ENCODE measurements around the gene GPBAR1. TPM values are rescaled to one million over a fixed set of nuclear protein-coding genes. Genes with fewer than 3 reads are reported as not detected.

GPBAR1 gene
- total RNA-seq, 1 donor from 2014 or later = 1.0 TPM

DNA sequence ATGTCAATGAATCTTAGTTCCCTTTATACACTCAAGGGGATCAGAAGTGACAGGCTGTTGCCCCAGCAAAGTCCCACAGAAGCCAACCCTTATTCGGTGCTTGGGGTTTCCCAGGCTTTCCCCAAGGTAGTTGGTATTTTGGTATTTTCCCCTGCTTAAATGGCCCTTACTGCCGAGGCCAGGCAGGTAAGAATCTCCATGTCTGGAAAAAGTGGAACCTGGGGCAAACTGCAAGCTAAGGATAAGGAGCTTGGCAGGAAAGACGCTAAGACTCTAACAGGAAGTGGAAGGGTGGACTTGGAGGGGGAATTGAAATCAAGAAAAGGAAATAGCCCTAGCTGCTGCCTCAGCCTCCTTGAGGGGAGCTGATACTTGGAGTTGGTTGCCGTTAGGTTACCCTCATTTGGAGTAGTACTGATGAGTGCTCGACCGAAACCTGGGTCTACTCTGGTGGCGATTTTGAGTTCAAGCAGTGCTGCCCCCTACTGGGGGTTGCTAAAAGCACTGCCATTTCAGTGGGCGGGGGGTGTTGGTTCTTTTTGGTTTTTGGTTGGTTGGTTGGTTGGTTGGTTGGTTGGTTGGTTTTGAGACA is 3.3 kb upstream of the GPBAR1 start:
- H3K36me3 ChIP-seq (ENCODE audit: control insufficient read depth in 3 of 3, insufficient read depth in 3 of 3, low read length in 3 of 3) = peaks cover 22 to 34% (median 31%) of the 10 kb centered on the region in 3 donors
- H3K9ac ChIP-seq (ENCODE audit: low read depth in 1 of 3, low read length in 3 of 3) = no peak overlapping the region
- H3K27me3 ChIP-seq (ENCODE audit: control insufficient read depth in 3 of 3, insufficient read depth in 3 of 3, low read length in 3 of 3) = no peaks in the 10 kb centered on the region
- peaks cover 40 to 67% (median 57%) of the 10 kb centered on the region in 3 donors for H3K4me1 ChIP-seq (ENCODE audit: control insufficient read depth in 3 of 3, insufficient read depth in 3 of 3, low read length in 3 of 3)
- no peak overlapping the region for H3K4me3 ChIP-seq (ENCODE audit: low read length in 3 of 3)
- H3K27ac ChIP-seq (ENCODE audit: low read depth, low read length) = peak overlapping the region; percentile 46
- no peaks in the 10 kb centered on the region for H3K9me3 ChIP-seq (ENCODE audit: control insufficient read depth in 3 of 3, low read length in 3 of 3)

DNA sequence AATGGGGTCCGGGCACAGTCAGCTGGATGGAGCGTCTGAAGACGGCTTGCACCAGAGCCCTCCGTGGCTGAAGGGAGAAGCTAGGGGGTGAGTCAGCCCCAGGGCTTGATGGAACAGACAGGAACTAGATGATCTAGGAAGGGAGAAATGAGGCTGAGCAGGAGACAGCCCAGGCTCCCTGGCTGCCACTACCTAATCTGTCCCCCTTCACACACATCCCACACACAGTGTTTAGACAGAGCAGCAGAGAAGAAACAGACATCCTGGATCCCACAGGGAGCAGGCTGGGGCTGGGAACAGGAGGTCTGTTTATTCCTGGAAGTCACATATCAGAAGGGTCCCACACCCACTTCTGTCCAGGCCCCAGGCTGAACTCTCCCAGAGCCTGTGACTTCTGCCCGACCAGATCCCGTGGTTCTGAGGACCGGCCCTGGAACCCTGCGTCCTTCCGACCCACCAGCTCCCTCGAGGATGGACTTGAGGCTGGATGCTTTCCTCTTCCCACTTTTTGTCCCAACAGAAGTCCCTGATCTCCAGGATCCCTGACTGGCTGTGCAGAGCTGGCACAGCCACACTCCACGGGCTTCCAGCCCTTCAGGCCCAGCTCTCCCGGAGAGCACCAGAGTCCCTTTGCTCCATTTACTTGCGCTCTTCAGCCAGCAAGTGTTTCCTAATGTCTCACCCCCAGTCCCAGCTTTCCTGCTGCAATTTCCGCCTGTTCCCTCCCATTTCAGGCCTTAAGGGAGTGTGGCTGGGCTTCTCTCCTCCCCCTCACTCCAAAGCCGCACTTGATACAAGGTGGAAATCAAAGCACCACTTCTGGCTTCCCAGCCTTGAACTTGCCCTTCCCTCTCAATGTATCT is 1.5 kb upstream of the GPBAR1 start:
- H3K36me3 ChIP-seq (ENCODE audit: control insufficient read depth in 3 of 3, insufficient read depth in 3 of 3, low read length in 3 of 3) = peaks cover 16 to 26% (median 22%) of the 10 kb centered on the region in 3 donors
- H3K4me3 ChIP-seq (ENCODE audit: low read length in 3 of 3) = peak overlapping the region in 1 of 3 donors; percentile 23
- no peaks in the 10 kb centered on the region for H3K9me3 ChIP-seq (ENCODE audit: control insufficient read depth in 3 of 3, low read length in 3 of 3)
- H3K9ac ChIP-seq (ENCODE audit: low read depth in 1 of 3, low read length in 3 of 3) = peak overlapping the region; percentile 40 to 54 (median 43)
- peak overlapping the region; percentile 80 for H3K27ac ChIP-seq (ENCODE audit: low read depth, low read length)
- H3K27me3 ChIP-seq (ENCODE audit: control insufficient read depth in 3 of 3, insufficient read depth in 3 of 3, low read length in 3 of 3) = no peaks in the 10 kb centered on the region
- peaks cover 22 to 61% (median 43%) of the 10 kb centered on the region in 3 donors for H3K4me1 ChIP-seq (ENCODE audit: control insufficient read depth in 3 of 3, insufficient read depth in 3 of 3, low read length in 3 of 3)

DNA sequence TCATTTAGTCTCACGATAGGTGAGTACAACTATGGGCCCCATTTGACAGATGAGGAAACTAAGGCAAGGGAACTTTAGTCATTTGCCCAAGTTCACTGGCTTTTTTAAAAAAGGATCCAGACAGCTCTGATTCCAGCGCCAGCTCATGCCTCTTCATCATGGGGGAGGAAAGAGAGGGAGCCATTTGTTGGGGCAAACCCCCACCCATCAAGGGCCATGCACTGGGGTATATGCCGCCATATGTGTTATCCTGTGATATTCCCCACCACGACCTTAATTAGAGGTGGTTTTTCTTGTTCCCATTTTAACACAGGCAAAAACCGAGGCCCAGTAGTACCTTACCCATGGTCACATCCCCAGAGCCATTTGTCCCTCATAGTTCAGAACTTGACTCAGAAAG is 649 bp upstream of the GPBAR1 start:
- H3K4me1 ChIP-seq (ENCODE audit: control insufficient read depth in 3 of 3, insufficient read depth in 3 of 3, low read length in 3 of 3) = peaks cover 22 to 55% (median 39%) of the 10 kb centered on the region in 3 donors

GRCh38 chr2:218261423-218262236 is 815 bp downstream of the GPBAR1 start:
- Histone ChIP-seq H3K4me3 (ENCODE audit: low read length in 3 of 3) (no peak overlapping the region), H3K27ac (ENCODE audit: low read depth, low read length) (peak overlapping the region; percentile 2), H3K27me3 (ENCODE audit: control insufficient read depth in 3 of 3, insufficient read depth in 3 of 3, low read length in 3 of 3) (no peaks in the 10 kb centered on the region), H3K36me3 (ENCODE audit: control insufficient read depth in 3 of 3, insufficient read depth in 3 of 3, low read length in 3 of 3) (peaks cover 29 to 36% (median 29%) of the 10 kb centered on the region in 3 donors), H3K4me1 (ENCODE audit: control insufficient read depth in 3 of 3, insufficient read depth in 3 of 3, low read length in 3 of 3) (peaks cover 22 to 55% (median 39%) of the 10 kb centered on the region in 3 donors), H3K9me3 (ENCODE audit: control insufficient read depth in 3 of 3, low read length in 3 of 3) (no peaks in the 10 kb centered on the region), H3K9ac (ENCODE audit: low read depth in 1 of 3, low read length in 3 of 3) (peak overlapping the region in 2 of 3 donors; percentile 16 to 43)

More for the DNA sequence above, 649 bp upstream of the GPBAR1 start:
- no peak overlapping the region for H3K4me3 ChIP-seq (ENCODE audit: low read length in 3 of 3)
- H3K27ac ChIP-seq (ENCODE audit: low read depth, low read length) = peak overlapping the region; percentile 80
- H3K27me3 ChIP-seq (ENCODE audit: control insufficient read depth in 3 of 3, insufficient read depth in 3 of 3, low read length in 3 of 3) = no peaks in the 10 kb centered on the region
- H3K9me3 ChIP-seq (ENCODE audit: control insufficient read depth in 3 of 3, low read length in 3 of 3) = no peaks in the 10 kb centered on the region
- H3K9ac ChIP-seq (ENCODE audit: low read depth in 1 of 3, low read length in 3 of 3) = no peak overlapping the region
- peaks cover 21 to 26% (median 22%) of the 10 kb centered on the region in 3 donors for H3K36me3 ChIP-seq (ENCODE audit: control insufficient read depth in 3 of 3, insufficient read depth in 3 of 3, low read length in 3 of 3)

DNA sequence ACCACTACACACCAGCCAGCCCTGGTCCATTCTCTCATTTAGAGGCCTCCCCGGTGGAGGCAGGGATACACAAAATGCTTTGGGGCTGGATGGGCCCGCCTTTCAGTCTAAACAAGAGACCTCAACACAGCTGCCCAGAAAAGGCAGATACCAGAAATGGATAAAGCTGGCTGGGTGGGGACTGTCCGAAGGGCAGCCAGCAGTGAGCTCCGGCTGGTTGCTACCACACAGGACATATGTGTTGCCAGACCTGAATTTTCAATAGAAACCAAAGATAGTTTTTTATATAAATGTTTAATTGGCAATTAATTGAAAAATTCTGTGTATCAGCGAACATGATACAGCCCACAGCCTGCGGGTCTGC is 1.4 kb downstream of the GPBAR1 start:
- Histone ChIP-seq H3K27ac (ENCODE audit: low read depth, low read length) (no peak overlapping the region), H3K4me3 (ENCODE audit: low read length in 3 of 3) (no peak overlapping the region), H3K27me3 (ENCODE audit: control insufficient read depth in 3 of 3, insufficient read depth in 3 of 3, low read length in 3 of 3) (no peaks in the 10 kb centered on the region), H3K9me3 (ENCODE audit: control insufficient read depth in 3 of 3, low read length in 3 of 3) (no peaks in the 10 kb centered on the region), H3K4me1 (ENCODE audit: control insufficient read depth in 3 of 3, insufficient read depth in 3 of 3, low read length in 3 of 3) (peaks cover 22 to 54% (median 39%) of the 10 kb centered on the region in 3 donors), H3K9ac (ENCODE audit: low read depth in 1 of 3, low read length in 3 of 3) (no peak overlapping the region), H3K36me3 (ENCODE audit: control insufficient read depth in 3 of 3, insufficient read depth in 3 of 3, low read length in 3 of 3) (peaks cover 33 to 41% (median 35%) of the 10 kb centered on the region in 3 donors)

DNA sequence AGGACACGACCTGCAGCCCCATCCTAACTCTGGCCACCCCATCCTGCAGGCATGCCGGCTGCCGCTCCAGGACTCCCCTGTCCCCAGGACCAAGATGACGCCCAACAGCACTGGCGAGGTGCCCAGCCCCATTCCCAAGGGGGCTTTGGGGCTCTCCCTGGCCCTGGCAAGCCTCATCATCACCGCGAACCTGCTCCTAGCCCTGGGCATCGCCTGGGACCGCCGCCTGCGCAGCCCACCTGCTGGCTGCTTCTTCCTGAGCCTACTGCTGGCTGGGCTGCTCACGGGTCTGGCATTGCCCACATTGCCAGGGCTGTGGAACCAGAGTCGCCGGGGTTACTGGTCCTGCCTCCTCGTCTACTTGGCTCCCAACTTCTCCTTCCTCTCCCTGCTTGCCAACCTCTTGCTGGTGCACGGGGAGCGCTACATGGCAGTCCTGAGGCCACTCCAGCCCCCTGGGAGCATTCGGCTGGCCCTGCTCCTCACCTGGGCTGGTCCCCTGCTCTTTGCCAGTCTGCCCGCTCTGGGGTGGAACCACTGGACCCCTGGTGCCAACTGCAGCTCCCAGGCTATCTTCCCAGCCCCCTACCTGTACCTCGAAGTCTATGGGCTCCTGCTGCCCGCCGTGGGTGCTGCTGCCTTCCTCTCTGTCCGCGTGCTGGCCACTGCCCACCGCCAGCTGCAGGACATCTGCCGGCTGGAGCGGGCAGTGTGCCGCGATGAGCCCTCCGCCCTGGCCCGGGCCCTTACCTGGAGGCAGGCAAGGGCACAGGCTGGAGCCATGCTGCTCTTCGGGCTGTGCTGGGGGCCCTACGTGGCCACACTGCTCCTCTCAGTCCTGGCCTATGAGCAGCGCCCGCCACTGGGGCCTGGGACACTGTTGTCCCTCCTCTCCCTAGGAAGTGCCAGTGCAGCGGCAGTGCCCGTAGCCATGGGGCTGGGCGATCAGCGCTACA is 2.1 kb downstream of the GPBAR1 start:
- no peak overlapping the region for H3K27ac ChIP-seq (ENCODE audit: low read depth, low read length)
- no peak overlapping the region for H3K4me3 ChIP-seq (ENCODE audit: low read length in 3 of 3)
- H3K9ac ChIP-seq (ENCODE audit: low read depth in 1 of 3, low read length in 3 of 3) = no peak overlapping the region
- no peaks in the 10 kb centered on the region for H3K9me3 ChIP-seq (ENCODE audit: control insufficient read depth in 3 of 3, low read length in 3 of 3)
- peaks cover 22 to 55% (median 37%) of the 10 kb centered on the region in 3 donors for H3K4me1 ChIP-seq (ENCODE audit: control insufficient read depth in 3 of 3, insufficient read depth in 3 of 3, low read length in 3 of 3)
- peaks cover 38 to 48% (median 39%) of the 10 kb centered on the region in 3 donors for H3K36me3 ChIP-seq (ENCODE audit: control insufficient read depth in 3 of 3, insufficient read depth in 3 of 3, low read length in 3 of 3)
- no peaks in the 10 kb centered on the region for H3K27me3 ChIP-seq (ENCODE audit: control insufficient read depth in 3 of 3, insufficient read depth in 3 of 3, low read length in 3 of 3)

DNA sequence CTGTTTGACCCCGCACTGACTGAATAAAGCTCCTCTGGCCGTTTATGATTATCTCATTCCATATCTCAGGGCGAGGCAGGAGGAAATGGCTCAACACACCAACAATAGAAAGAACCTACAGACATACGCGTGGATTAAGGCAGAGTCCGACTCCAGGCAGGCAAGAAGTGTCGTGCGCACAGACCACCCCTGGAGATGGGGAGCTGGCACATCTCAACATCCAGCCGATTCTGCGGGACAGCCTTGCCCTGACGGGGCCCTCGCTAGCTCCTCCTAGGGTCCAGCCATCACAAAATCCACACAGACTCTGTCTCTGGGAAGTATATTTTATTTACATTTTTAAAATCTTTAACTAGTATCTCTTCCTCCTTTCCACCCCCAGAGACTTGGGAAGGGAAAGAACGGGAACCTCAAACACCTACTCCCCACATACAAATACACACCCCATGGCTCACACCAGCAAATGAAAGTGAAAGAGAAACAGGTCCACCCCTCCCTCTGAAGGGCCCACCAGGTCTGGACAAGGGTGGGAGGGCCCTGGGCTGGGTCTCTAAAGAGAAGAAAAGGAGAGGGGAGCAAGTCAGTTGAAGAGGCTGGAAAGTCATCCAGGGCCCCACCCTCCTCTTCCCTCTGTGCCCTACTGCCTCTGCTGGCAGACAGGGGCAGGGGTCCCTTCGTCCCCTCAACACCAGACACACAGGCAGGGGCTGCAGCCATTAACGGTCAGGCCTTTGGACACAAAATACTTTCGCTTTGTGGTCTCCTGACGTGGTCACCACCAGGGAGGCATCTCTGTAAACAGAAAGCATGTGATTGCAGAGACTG is 3.2 kb downstream of the GPBAR1 start:
- Histone ChIP-seq H3K27me3 (ENCODE audit: control insufficient read depth in 3 of 3, insufficient read depth in 3 of 3, low read length in 3 of 3) (no peaks in the 10 kb centered on the region), H3K4me1 (ENCODE audit: control insufficient read depth in 3 of 3, insufficient read depth in 3 of 3, low read length in 3 of 3) (peaks cover 17 to 51% (median 32%) of the 10 kb centered on the region in 3 donors), H3K9ac (ENCODE audit: low read depth in 1 of 3, low read length in 3 of 3) (no peak overlapping the region), H3K4me3 (ENCODE audit: low read length in 3 of 3) (no peak overlapping the region), H3K9me3 (ENCODE audit: control insufficient read depth in 3 of 3, low read length in 3 of 3) (no peaks in the 10 kb centered on the region), H3K36me3 (ENCODE audit: control insufficient read depth in 3 of 3, insufficient read depth in 3 of 3, low read length in 3 of 3) (peaks cover 38 to 48% (median 39%) of the 10 kb centered on the region in 3 donors), H3K27ac (ENCODE audit: low read depth, low read length) (no peak overlapping the region)

- no peak overlapping the region for H3K27ac ChIP-seq (ENCODE audit: low read depth, low read length)
- no peak overlapping the region for H3K4me3 ChIP-seq (ENCODE audit: low read length in 3 of 3)
- no peak overlapping the region for H3K9ac ChIP-seq (ENCODE audit: low read depth in 1 of 3, low read length in 3 of 3)
- H3K36me3 ChIP-seq (ENCODE audit: control insufficient read depth in 3 of 3, insufficient read depth in 3 of 3, low read length in 3 of 3) = peaks cover 38 to 48% (median 39%) of the 10 kb centered on the region in 3 donors
- no peaks in the 10 kb centered on the region for H3K27me3 ChIP-seq (ENCODE audit: control insufficient read depth in 3 of 3, insufficient read depth in 3 of 3, low read length in 3 of 3)
- H3K9me3 ChIP-seq (ENCODE audit: control insufficient read depth in 3 of 3, low read length in 3 of 3) = no peaks in the 10 kb centered on the region
- peaks cover 13 to 50% (median 27%) of the 10 kb centered on the region in 3 donors for H3K4me1 ChIP-seq (ENCODE audit: control insufficient read depth in 3 of 3, insufficient read depth in 3 of 3, low read length in 3 of 3)
These were observed 4.2 kb downstream of the GPBAR1 start for GRCh38 chr2:218264773-218265561.

Data from skeletal muscle tissue (tissue), 4 donors.